Measurements from ENCODE around the gene FOXJ1. TPM values are rescaled to one million over a fixed set of nuclear protein-coding genes. Genes with fewer than 3 reads are reported as not detected.

The FOXJ1 gene
- polyA plus RNA-seq, 1 of the 3 experiments (the other 2 are of a cell fraction), result not detected

GRCh38 chr17:76140661-76141211 lies 309 bp downstream of the FOXJ1 start:
- Histone ChIP-seq H3K9ac (no peak overlapping the region), H3K27ac (ENCODE audit: low read depth in 2 of 2, low read length in 1 of 2) (no peak overlapping the region), H3K4me2 (peak overlapping the region; percentile 99), H2AFZ (ENCODE audit: low read depth) (peak overlapping the region; percentile 85; the same call in 1 of the 2 replicates), H4K20me1 (ENCODE audit: insufficient read depth) (no peaks in the 10 kb centered on the region), H3K4me1 (ENCODE audit: control insufficient read depth in 1 of 2, insufficient read depth in 2 of 2, low read depth in 1 of 2, low read length in 1 of 2) (peaks cover 0 to 16% of the 10 kb centered on the region in 2 experiments; a peak in 2 of 4 replicates), H3F3A (replicated peaks; ENCODE audit: insufficient read depth) (peaks cover 4% of the 10 kb centered on the region), H3K4me3 (ENCODE audit: low read depth in 2 of 2, low read length in 1 of 2) (peak overlapping the region; percentile 55 to 63), H3K79me2 (ENCODE audit: insufficient read depth) (no peaks in the 10 kb centered on the region), H3K9me2 (no peaks in the 10 kb centered on the region), H3K9me3 (no peaks in the 10 kb centered on the region), H3K27me3 (ENCODE audit: insufficient read depth) (peaks cover 20% of the 10 kb centered on the region; the same call in 1 of the 2 replicates), H3K36me3 (replicated peaks in 1 of 2; ENCODE audit: control insufficient read depth in 1 of 2, insufficient read depth in 2 of 2, low read length in 1 of 2) (no peaks in the 10 kb centered on the region)
- no peak for DNase-seq
- 20% methylated on average over 23 of the region's 24 CpGs for WGBS (ENCODE audit: low lambda C conversion rate)
- ChIA-PET CTCF (interaction anchor here (0.7 to 16.5 kb wide), 9 partner anchors 15 to 192 kb away, joined by 3 to 119 read pairs (median 4); no protein-coding TSS in a partner anchor), POLR2A (interaction anchor here (0.9 kb wide), 1 partner anchor 14 kb away, joined by 3 read pairs; no protein-coding TSS in a partner anchor)
- TF ChIP-seq MXI1 (IDR thresholded peaks at IDR 0.05; ENCODE audit: low read depth, low read length) (no peak), FOSL2 (IDR thresholded peaks at IDR 0.05; ENCODE audit: borderline replicate concordance, low read depth) (no peak), USF2 (IDR thresholded peaks at IDR 0.05; ENCODE audit: borderline replicate concordance, low read depth, low read length) (no peak), SMC3 (IDR thresholded peaks at IDR 0.05; ENCODE audit: low read depth, low read length) (no peak), USF1 (IDR thresholded peaks at IDR 0.05; ENCODE audit: borderline replicate concordance, low read depth) (no peak), NRF1 (IDR thresholded peaks at IDR 0.05; ENCODE audit: low read depth, low read length) (no peak), GABPA (IDR thresholded peaks at IDR 0.05; ENCODE audit: low read depth) (no peak), ELF1 (IDR thresholded peaks at IDR 0.05) (no peak), TCF12 (IDR thresholded peaks at IDR 0.05) (no peak), MAX (IDR thresholded peaks at IDR 0.05; ENCODE audit: low read depth) (no peak), EZH2phosphoT487 (IDR thresholded peaks at IDR 0.05; ENCODE audit: borderline replicate concordance, low read depth) (no peak), TAF1 (IDR thresholded peaks at IDR 0.05; ENCODE audit: borderline replicate concordance, low read depth, low read length) (no peak), NFIC (IDR thresholded peaks at IDR 0.05; ENCODE audit: borderline replicate concordance) (no peak), EP300 (IDR thresholded peaks at IDR 0.05; ENCODE audit: borderline replicate concordance in 1 of 2, low read depth in 1 of 2, low read length in 1 of 2) (no peak), JUND (IDR thresholded peaks at IDR 0.05) (no peak)
